ENCODE results near the gene MYOT. TPM values are rescaled to one million over a fixed set of nuclear protein-coding genes. Genes with fewer than 3 reads are reported as not detected.

The MYOT gene
- total and polyA plus RNA-seq, 2 of the 4 experiments (the other 2 are of a cell fraction): not detected

DNA sequence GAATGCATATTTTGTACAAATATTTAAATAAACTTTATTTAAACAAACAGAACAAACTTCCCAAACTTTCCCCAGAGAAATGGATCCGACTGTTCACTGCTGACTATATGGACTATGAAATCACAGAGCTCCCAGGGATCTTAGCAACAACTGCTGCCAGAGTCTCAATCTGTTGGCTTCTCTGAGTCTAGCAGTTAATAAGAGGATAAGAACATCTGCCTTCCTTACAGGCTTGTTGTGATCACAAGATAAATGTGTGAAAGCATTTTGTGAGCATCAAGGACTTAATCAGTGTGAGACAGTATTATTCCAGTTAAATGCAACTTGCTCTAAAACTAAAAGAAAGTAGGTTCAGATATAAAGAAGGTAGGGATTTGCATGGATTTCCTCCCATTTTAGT lies 31.4 kb upstream of the MYOT start:
- Histone ChIP-seq H4K20me1 (ENCODE audit: insufficient read depth, low read length) (no peaks in the 10 kb centered on the region), H2BK15ac (ENCODE audit: low read depth, low read length) (no peak overlapping the region), H3K4me1 (ENCODE audit: control insufficient read depth, insufficient read depth, low read length) (no peaks in the 10 kb centered on the region), H3K14ac (replicated peaks; ENCODE audit: low read depth, low read length) (no peak overlapping the region), H3K18ac (ENCODE audit: low read depth, low read length) (no peak overlapping the region), H3K4ac (ENCODE audit: low read depth, low read length) (no peak overlapping the region), H3K27ac (ENCODE audit: insufficient read depth, low read length) (no peak overlapping the region), H2AK5ac (ENCODE audit: low read depth, low read length) (no peak overlapping the region), H2BK120ac (ENCODE audit: low read depth, low read length) (no peak overlapping the region), H3K9me1 (ENCODE audit: insufficient read depth, low read length) (no peaks in the 10 kb centered on the region), H2AFZ (replicated peaks; ENCODE audit: low read length, poor library complexity) (no peak overlapping the region), H3K4me2 (ENCODE audit: low read depth, low read length) (no peak overlapping the region), H3K79me1 (ENCODE audit: low read depth in 1 of 2, low read length in 2 of 2) (no peaks in the 10 kb centered on the region), H3K4me3 (ENCODE audit: insufficient read depth, low read depth, low read length) (no peak overlapping the region), H3K9me3 (ENCODE audit: control insufficient read depth, insufficient read depth, low read length) (no peaks in the 10 kb centered on the region), H3K9ac (ENCODE audit: low read depth, low read length) (no peak overlapping the region), H3K23ac (ENCODE audit: low read depth, low read length) (no peak overlapping the region), H2AK9ac (replicated peaks; ENCODE audit: low read depth, low read length, poor library complexity) (no peak overlapping the region), H3K56ac (ENCODE audit: extremely low read depth, insufficient read depth, low read length) (no peak overlapping the region), H4K5ac (ENCODE audit: low read depth, low read length) (no peak overlapping the region), H4K91ac (ENCODE audit: insufficient read depth, low read depth, low read length) (no peak overlapping the region), H2BK5ac (ENCODE audit: low read depth, low read length, poor library complexity, severe bottlenecking) (no peak overlapping the region), H2BK20ac (ENCODE audit: low read depth, low read length) (no peak overlapping the region), H3K36me3 (ENCODE audit: control insufficient read depth, insufficient read depth, low read length) (no peaks in the 10 kb centered on the region), H4K8ac (ENCODE audit: low read depth in 2 of 2, low read length in 2 of 2) (no peak overlapping the region), H3K27me3 (ENCODE audit: control insufficient read depth, insufficient read depth, low read length) (no peaks in the 10 kb centered on the region; the same call in 1 of the 2 replicates)
- TF ChIP-seq NFE2L2 (IDR thresholded peaks at IDR 0.05; ENCODE audit: low read depth, low read length) (no peak), POLR2A (IDR thresholded peaks at IDR 0.05; ENCODE audit: low read depth, low read length) (no peak), CHD1 (IDR thresholded peaks at IDR 0.05; ENCODE audit: low read depth, low read length) (no peak), MAFK (IDR thresholded peaks at IDR 0.05; ENCODE audit: low read depth, low read length) (no peak), MAZ (IDR thresholded peaks at IDR 0.05; ENCODE audit: borderline replicate concordance, low read depth, low read length) (no peak), RFX5 (IDR thresholded peaks at IDR 0.05; ENCODE audit: low read depth, low read length) (no peak), RCOR1 (IDR thresholded peaks at IDR 0.05; ENCODE audit: insufficient replicate concordance, low read length) (no peak), SMC3 (IDR thresholded peaks at IDR 0.05; ENCODE audit: low read depth, low read length) (no peak), CEBPB (IDR thresholded peaks at IDR 0.05; ENCODE audit: low read depth, low read length) (no peak), RAD21 (IDR thresholded peaks at IDR 0.05; ENCODE audit: low read length) (no peak), MXI1 (IDR thresholded peaks at IDR 0.05; ENCODE audit: borderline replicate concordance, low read depth, low read length) (no peak), FOS (IDR thresholded peaks at IDR 0.05; ENCODE audit: low read depth, low read length) (no peak), BHLHE40 (IDR thresholded peaks at IDR 0.05; ENCODE audit: low read depth, low read length) (no peak)
- TF ChIP-seq, protein P1, sequence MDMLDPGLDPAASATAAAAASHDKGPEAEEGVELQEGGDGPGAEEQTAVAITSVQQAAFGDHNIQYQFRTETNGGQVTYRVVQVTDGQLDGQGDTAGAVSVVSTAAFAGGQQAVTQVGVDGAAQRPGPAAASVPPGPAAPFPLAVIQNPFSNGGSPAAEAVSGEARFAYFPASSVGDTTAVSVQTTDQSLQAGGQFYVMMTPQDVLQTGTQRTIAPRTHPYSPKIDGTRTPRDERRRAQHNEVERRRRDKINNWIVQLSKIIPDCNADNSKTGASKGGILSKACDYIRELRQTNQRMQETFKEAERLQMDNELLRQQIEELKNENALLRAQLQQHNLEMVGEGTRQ (IDR thresholded peaks at IDR 0.05; ENCODE audit: low read depth, low read length): no peak
- TF ChIP-seq, protein P2, sequence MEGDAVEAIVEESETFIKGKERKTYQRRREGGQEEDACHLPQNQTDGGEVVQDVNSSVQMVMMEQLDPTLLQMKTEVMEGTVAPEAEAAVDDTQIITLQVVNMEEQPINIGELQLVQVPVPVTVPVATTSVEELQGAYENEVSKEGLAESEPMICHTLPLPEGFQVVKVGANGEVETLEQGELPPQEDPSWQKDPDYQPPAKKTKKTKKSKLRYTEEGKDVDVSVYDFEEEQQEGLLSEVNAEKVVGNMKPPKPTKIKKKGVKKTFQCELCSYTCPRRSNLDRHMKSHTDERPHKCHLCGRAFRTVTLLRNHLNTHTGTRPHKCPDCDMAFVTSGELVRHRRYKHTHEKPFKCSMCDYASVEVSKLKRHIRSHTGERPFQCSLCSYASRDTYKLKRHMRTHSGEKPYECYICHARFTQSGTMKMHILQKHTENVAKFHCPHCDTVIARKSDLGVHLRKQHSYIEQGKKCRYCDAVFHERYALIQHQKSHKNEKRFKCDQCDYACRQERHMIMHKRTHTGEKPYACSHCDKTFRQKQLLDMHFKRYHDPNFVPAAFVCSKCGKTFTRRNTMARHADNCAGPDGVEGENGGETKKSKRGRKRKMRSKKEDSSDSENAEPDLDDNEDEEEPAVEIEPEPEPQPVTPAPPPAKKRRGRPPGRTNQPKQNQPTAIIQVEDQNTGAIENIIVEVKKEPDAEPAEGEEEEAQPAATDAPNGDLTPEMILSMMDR (conservative IDR thresholded peaks at IDR 0.05; ENCODE audit: low read depth, low read length): no peak
- TF ChIP-seq, protein P3, sequence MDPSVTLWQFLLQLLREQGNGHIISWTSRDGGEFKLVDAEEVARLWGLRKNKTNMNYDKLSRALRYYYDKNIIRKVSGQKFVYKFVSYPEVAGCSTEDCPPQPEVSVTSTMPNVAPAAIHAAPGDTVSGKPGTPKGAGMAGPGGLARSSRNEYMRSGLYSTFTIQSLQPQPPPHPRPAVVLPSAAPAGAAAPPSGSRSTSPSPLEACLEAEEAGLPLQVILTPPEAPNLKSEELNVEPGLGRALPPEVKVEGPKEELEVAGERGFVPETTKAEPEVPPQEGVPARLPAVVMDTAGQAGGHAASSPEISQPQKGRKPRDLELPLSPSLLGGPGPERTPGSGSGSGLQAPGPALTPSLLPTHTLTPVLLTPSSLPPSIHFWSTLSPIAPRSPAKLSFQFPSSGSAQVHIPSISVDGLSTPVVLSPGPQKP (IDR thresholded peaks at IDR 0.05; ENCODE audit: borderline replicate concordance, low read depth, low read length): no peak
- no peak for DNase-seq
- BruUV-seq (replicated peaks): no TSS peak
- ChIA-PET CTCF (interaction anchor here (0.6 kb wide), 1 partner anchor 216 kb away, joined by 3 read pairs; no protein-coding TSS in a partner anchor), POLR2A (ENCODE audit: unreplicated experiment) (no interaction called here)
- dilution Hi-C loops (cut with HindIII; ENCODE audit: low sequenced_read_pairs, unreplicated experiment) (no loop called here), in situ Hi-C loops (cut with MboI; ENCODE audit: low sequenced_read_pairs) (no loop called here), intact Hi-C loops (cut with micrococcal nuclease) (no loop called here)
- no peak for ATAC-seq (ENCODE audit: low read depth)
- WGBS, 2 experiments (ENCODE audit: extremely low coverage in 2 of 2, insufficient read length in 1 of 2): no CpG with 5 or more reads among the region's 1 CpG
